Caco-2 (cell line): Measurements from ENCODE around the gene ZNF660. TPM values are rescaled to one million over a fixed set of nuclear protein-coding genes. Genes with fewer than 3 reads are reported as not detected.

Experiments used
- BruUV-seq: library from RNA; stranded (reverse); fragments of 400-500 nt; replicated peaks from 2 replicates; lab custom pipeline; 2021; lab: Mats Ljungman, UMichigan
- CTCF ChIA-PET: fragments of 300-600 bp; sonication (Branson Sonifier 250); formaldehyde crosslinking; loops from one replicate; lab custom pipeline; 2022; ENCODE audit warnings: antibody characterized with exemption; lab: Charles Lee
- POLR2A ChIA-PET: fragments of 300-600 bp; sonication (Branson Sonifier 250); formaldehyde crosslinking; loops from one replicate; lab custom pipeline; 2022; ENCODE audit warnings: antibody characterized with exemption; lab: Charles Lee
- DNase-seq, 2 experiments: peaks; one replicate each; pipeline versions ENCODE4 v3.0.0 to v3.0.0-alpha.2; 2020 to 2022
- H3K27me3 ChIP-seq: replicated peaks from 2 replicates; pipeline ENCODE4 v1.6.0; 2011; ENCODE audit warnings: low read length; ENCODE audit not compliant: control insufficient read depth, insufficient read depth
- H3K36me3 ChIP-seq: 2 replicates; pipeline ENCODE4 v1.5.1; 2011; ENCODE audit warnings: low read length; ENCODE audit not compliant: control insufficient read depth, insufficient read depth
- H3K4me1 ChIP-seq: fragments of 250-450 bp; sonication (Bioruptor Pico); 2 replicates; pipeline ENCODE4 v1.5.1; 2020; ENCODE audit warnings: mild to moderate bottlenecking
- H3K4me3 ChIP-seq: 2 replicates; pipeline ENCODE4 v1.5.1; 2011; ENCODE audit warnings: low read depth, mild to moderate bottlenecking, control low read depth, low read length
- H3K9me3 ChIP-seq: fragments of 250-450 bp; sonication (Bioruptor Pico); 2 replicates; pipeline ENCODE4 v1.5.1; 2020; ENCODE audit warnings: mild to moderate bottlenecking, moderate library complexity
- H3K27ac Mint-ChIP-seq: one replicate; pipeline ENCODE4 v1.8.0; 2022; ENCODE audit warnings: mixed read lengths; ENCODE audit not compliant: unreplicated experiment
- H3K27me3 Mint-ChIP-seq: one replicate; pipeline ENCODE4 v1.8.0; 2022; ENCODE audit warnings: mixed read lengths; ENCODE audit not compliant: insufficient read depth, unreplicated experiment
- H3K36me3 Mint-ChIP-seq: one replicate; pipeline ENCODE4 v1.8.0; 2022; ENCODE audit warnings: mild to moderate bottlenecking, mixed read lengths; ENCODE audit not compliant: insufficient read depth, unreplicated experiment
- H3K4me1 Mint-ChIP-seq: one replicate; pipeline ENCODE4 v1.8.0; 2022; ENCODE audit warnings: low read depth, mixed read lengths; ENCODE audit not compliant: unreplicated experiment
- H3K4me3 Mint-ChIP-seq: one replicate; pipeline ENCODE4 v1.8.0; 2022; ENCODE audit warnings: mild to moderate bottlenecking, moderate library complexity, mixed read lengths; ENCODE audit not compliant: unreplicated experiment
- H3K9me3 Mint-ChIP-seq: one replicate; pipeline ENCODE4 v1.8.0; 2022; ENCODE audit warnings: mixed read lengths; ENCODE audit not compliant: unreplicated experiment
- CTCF ChIP-seq, 2 experiments: fragments of 200-600 bp in 1 of 2; IDR thresholded peaks; 1 replicate in 1 of 2; 2 replicates in 1 of 2; pipeline versions ENCODE4 v1.5.1 to v1.8.0; 2011 to 2022; ENCODE audit warnings: antibody characterized with exemption in 1 of 2, control low read depth in 1 of 2, inconsistent platforms in 1 of 2, low read depth in 1 of 2, low read length in 1 of 2, mild to moderate bottlenecking in 1 of 2, moderate library complexity in 1 of 2; ENCODE audit not compliant: insufficient read depth in 1 of 2, severe bottlenecking in 1 of 2, unreplicated experiment in 1 of 2
- intact Hi-C: fragments of 100-400 bp; cut with micrococcal nuclease; formaldehyde crosslinking; loops from one replicate; pipeline ENCODE4 v1.10.0; 2022; ENCODE audit not compliant: unreplicated experiment
- total RNA-seq: library from RNA; stranded (reverse); gene quantifications from 2 replicates; pipeline ENCODE4 v1.2.3, GENCODE V29; 2022

ZNF660 gene
- total RNA-seq, 1 experiment from 2014 or later = not detected

DNA sequence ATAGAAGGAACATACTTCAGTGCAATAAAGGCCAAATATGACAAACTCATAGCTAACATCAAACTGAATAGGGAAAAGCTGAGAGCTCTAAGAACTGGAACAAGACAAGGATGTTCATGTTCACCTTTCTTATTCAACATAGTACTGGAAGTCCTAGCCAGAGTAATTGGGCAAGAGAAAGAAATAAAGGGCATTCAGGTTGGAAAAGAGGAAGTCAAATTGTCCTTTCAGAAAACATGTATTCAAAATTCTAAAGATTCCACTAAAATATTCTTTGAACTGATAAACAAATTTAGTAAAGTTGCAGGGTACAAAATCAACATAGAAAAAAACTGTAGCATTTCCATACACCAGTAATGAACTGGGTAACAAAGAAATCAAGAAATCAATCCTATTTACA lies 27.9 kb downstream of the ZNF660 start:
- Histone ChIP-seq H3K36me3 (no peaks in the 10 kb centered on the region), H3K9me3 (no peaks in the 10 kb centered on the region; the same call in 1 of the 2 replicates), H3K27me3 (no peaks in the 10 kb centered on the region), H3K4me1 (no peaks in the 10 kb centered on the region), H3K4me3 (no peak overlapping the region)
- no peak for DNase-seq
- ChIA-PET POLR2A (no interaction called here), CTCF (no interaction called here)
- TF ChIP-seq CTCF (IDR thresholded peaks at IDR 0.05; ENCODE audit: insufficient read depth in 1 of 2, low read depth in 1 of 2, low read length in 1 of 2, severe bottlenecking in 1 of 2, unreplicated experiment in 1 of 2) = no peak
- Mint-ChIP-seq H3K36me3 (no peaks in the 10 kb centered on the region), H3K27ac (no peak overlapping the region), H3K27me3 (peaks cover 14% of the 10 kb centered on the region), H3K9me3 (no peaks in the 10 kb centered on the region), H3K4me1 (no peaks in the 10 kb centered on the region), H3K4me3 (no peak overlapping the region)
- intact Hi-C loops = no loop called here
- BruUV-seq = no TSS peak

DNA sequence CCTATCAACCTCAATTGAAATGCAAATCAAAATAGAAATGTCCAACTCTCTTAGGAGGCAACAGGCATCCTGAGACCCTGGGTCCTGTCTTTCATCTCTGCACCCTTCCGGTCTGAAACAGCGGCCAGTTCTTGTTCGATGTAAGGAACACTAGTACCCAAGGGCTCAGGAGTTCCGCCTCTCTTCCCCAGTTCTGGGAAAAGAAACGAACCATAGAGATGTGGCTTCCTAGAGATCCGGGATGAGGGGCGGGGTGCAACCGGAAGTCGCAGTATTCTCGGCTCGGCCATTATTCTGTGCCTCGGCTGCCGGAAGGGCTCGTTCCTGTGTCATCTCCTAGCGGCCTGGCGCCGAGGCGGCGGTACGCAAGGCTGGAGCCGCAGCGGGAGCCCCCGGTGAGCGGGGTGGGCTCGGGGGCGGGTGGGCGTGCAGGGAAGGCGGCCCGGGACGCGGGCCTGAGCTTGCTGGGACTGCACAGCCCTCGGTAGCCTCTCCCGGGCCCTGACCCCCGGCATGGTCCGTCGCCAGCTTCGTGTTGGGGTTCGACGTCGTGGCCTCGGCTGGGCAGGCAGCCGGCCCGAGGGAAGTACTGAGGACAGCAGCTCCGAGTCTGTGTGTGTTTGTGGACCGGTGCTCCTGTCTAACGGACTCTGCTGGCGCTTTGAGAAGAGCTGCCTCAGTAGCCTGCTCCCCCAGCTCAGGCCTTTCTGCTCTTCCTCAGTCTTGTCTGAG lies 40.2 kb downstream of the ZNF660 start, which contains the start of gene ZNF197:
Gene ZNF197 (plus strand): TSS at position 288 of the 732 bp plus-strand sequence. CDS start 4,119 bp downstream, outside the sequence.
- Histone ChIP-seq H3K27me3 (no peaks in the 10 kb centered on the region), H3K4me3 (peak within 1 kb of the TSS; percentile 76), H3K4me1 (peaks cover 5% of the 10 kb centered on the region), H3K9me3 (no peaks in the 10 kb centered on the region), H3K36me3 (no peaks in the 10 kb centered on the region)
- peaks cover 6% of the 10 kb centered on the region for H3K36me3 Mint-ChIP-seq
- no peaks in the 10 kb centered on the region for H3K4me1 Mint-ChIP-seq
- peak in 1 of 2 experiments; percentile 4 for TF ChIP-seq CTCF (IDR thresholded peaks at IDR 0.05; ENCODE audit: insufficient read depth in 1 of 2, low read depth in 1 of 2, low read length in 1 of 2, severe bottlenecking in 1 of 2, unreplicated experiment in 1 of 2)
- ChIA-PET CTCF (interaction anchor here (0.5 to 0.6 kb wide), 2 partner anchors 123 to 351 kb away, joined by 4 to 6 read pairs; partner anchors contain the start of gene ZDHHC3), POLR2A (interaction anchor here (0.9 kb wide), 1 partner anchor 287 kb away, joined by 3 read pairs; the partner anchor contains the start of gene TCAIM)
- DNase-seq = peak; percentile 87 to 88
- H3K4me3 Mint-ChIP-seq = peak within 1 kb of the TSS; percentile 76
- no peaks in the 10 kb centered on the region for H3K9me3 Mint-ChIP-seq
- no TSS peak for BruUV-seq
- peak within 1 kb of the TSS; percentile 5 for H3K27ac Mint-ChIP-seq
- intact Hi-C loops = loop anchor here (1.0 to 10.0 kb wide), 3 partner anchors 23 to 90 kb away; partner anchors contain the start of genes ZNF35 and ZNF502
- H3K27me3 Mint-ChIP-seq = no peaks in the 10 kb centered on the region

- peaks cover 5% of the 10 kb centered on the region for H3K4me1 ChIP-seq
Measured at GRCh38 chr3:44628716-44629115, 44.0 kb downstream of the ZNF660 start.

More at GRCh38 chr3:44628716-44629115, 44.0 kb downstream of the ZNF660 start:
- DNase-seq = no peak
- no peaks in the 10 kb centered on the region for H3K4me1 Mint-ChIP-seq
- ChIA-PET CTCF (no interaction called here), POLR2A (no interaction called here)
- no peaks in the 10 kb centered on the region for H3K9me3 Mint-ChIP-seq
- no peak overlapping the region for H3K4me3 ChIP-seq
- no peak overlapping the region for H3K4me3 Mint-ChIP-seq
- BruUV-seq = no TSS peak
- peaks cover 2% of the 10 kb centered on the region; the same call in 1 of the 2 replicates for H3K36me3 ChIP-seq
- H3K9me3 ChIP-seq = no peaks in the 10 kb centered on the region
- intact Hi-C loops = loop anchor here (10.0 kb wide), 1 partner anchor 94 kb away; no protein-coding TSS in a partner anchor
- no peaks in the 10 kb centered on the region for H3K27me3 ChIP-seq
- no peak overlapping the region for H3K27ac Mint-ChIP-seq
- H3K36me3 Mint-ChIP-seq = peaks cover 14% of the 10 kb centered on the region
- no peak for TF ChIP-seq CTCF (IDR thresholded peaks at IDR 0.05; ENCODE audit: insufficient read depth in 1 of 2, low read depth in 1 of 2, low read length in 1 of 2, severe bottlenecking in 1 of 2, unreplicated experiment in 1 of 2)
- no peaks in the 10 kb centered on the region for H3K27me3 Mint-ChIP-seq
